ENCODE measurements around the gene KLHL29.

KLHL29 gene

DNA sequence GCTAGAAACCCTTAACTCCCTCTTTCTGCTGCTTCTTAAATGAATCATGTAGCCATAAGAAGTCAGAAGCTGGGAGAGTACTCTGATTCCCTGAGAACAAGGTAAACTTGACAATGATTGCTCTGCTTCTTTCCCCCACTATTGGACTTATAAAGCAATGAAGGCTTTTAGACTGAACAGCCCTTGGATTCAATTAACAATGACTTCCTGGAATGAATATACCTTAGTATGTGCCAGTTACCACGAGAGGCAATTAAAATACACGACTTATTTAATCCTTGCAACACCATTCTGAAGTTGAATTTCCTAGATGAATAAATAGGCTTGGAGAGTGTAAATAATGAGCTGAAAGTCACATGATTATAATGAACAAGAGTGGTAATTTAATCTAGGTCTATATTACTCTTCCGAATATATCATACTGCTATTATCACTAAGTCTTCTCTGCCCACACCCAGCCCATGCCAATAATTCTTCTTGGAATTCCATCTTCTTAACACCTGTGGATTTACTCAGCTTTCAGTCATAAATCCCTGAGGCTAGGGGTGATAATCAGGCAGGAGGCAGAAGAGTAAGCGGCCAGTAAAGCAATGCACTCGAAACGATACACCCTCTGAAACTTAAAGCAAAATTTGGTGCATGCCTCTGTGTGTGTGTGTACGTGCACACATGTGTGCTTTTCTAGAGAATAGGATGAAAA, 371.8 kb downstream of the KLHL29 start:
- DNase-seq (ENCODE audit: low read depth), result no peak
- TF ChIP-seq, protein P1, sequence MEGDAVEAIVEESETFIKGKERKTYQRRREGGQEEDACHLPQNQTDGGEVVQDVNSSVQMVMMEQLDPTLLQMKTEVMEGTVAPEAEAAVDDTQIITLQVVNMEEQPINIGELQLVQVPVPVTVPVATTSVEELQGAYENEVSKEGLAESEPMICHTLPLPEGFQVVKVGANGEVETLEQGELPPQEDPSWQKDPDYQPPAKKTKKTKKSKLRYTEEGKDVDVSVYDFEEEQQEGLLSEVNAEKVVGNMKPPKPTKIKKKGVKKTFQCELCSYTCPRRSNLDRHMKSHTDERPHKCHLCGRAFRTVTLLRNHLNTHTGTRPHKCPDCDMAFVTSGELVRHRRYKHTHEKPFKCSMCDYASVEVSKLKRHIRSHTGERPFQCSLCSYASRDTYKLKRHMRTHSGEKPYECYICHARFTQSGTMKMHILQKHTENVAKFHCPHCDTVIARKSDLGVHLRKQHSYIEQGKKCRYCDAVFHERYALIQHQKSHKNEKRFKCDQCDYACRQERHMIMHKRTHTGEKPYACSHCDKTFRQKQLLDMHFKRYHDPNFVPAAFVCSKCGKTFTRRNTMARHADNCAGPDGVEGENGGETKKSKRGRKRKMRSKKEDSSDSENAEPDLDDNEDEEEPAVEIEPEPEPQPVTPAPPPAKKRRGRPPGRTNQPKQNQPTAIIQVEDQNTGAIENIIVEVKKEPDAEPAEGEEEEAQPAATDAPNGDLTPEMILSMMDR (IDR thresholded peaks at IDR 0.05; ENCODE audit: low read depth, low read length, missing control alignments), result no peak
- H3K4me3 ChIP-seq (ENCODE audit: low read depth, low read length), result no peak overlapping the region

DNA sequence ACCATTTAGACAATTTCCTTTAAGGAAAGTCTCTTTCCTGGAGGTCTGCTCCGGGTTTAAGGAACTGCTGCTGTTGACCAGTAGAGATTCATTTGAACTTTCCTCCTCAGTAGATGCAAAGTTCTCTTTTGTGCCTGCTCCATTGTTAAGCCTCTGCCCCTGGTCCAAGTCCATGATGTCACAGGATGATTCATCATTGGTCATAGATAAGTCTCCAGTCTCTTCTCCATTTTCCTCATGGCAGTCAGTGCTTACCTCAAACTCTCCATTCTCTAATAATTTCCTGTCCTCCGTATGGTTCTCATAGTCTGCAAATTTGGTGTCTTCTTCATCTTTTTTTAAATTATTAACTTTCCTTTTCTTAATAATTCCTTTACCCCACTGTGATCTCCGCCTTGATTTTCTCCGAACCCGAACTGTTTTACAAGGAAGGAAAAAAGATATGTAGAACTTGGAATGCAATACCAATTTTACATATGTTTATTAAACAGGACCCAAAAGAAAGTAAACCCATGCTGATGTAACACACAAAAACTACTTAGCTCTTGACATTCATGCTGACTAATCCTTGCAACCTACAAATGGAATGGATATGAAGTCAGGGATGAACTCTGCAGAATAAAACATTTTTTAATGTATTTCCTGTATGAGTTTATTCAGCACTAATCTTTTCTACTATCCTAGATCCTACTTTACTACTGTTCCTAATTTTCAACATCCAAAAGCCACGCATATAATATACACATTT, 372.9 kb downstream of the KLHL29 start:
- no peak for DNase-seq (ENCODE audit: low read depth)
- no peak overlapping the region for H3K4me3 ChIP-seq (ENCODE audit: low read depth, low read length)
- TF ChIP-seq, protein P1 (IDR thresholded peaks at IDR 0.05; ENCODE audit: low read depth, low read length, missing control alignments), result no peak
